Dedifferentiated amniotic fluid mesenchymal stem cell (primary cell): ENCODE measurements around the gene AIG1.
"Not testable (repeated sequence)": the region's sequence is repeated elsewhere in the genome, so short reads cannot be mapped to it uniquely, and the experiment has no call there.

Source experiments
- DNase-seq: peaks from one replicate; pipeline ENCODE4 v3.0.0-alpha.2; 2016; ENCODE audit errors: extremely low spot score

The AIG1 gene

GRCh38 chr6:143165315-143165855, 104.7 kb downstream of the AIG1 start:
- DNase-seq, result no peak

- DNase-seq, result no peak
These were observed 105.6 kb downstream of the AIG1 start for GRCh38 chr6:143166247-143166695.

GRCh38 chr6:143167224-143167623, 106.5 kb downstream of the AIG1 start:
- no peak for DNase-seq

- not testable (repeated sequence) for DNase-seq
These were observed 107.7 kb downstream of the AIG1 start for GRCh38 chr6:143168396-143168816.

- DNase-seq, result no peak
These were observed 108.8 kb downstream of the AIG1 start for GRCh38 chr6:143169440-143169839.

- DNase-seq, result no peak
These were observed 113.8 kb downstream of the AIG1 start for GRCh38 chr6:143174516-143174915.

- DNase-seq, result no peak
These were observed 114.3 kb downstream of the AIG1 start for GRCh38 chr6:143174951-143175350.

- DNase-seq, result peak; percentile 59
These were observed 115.7 kb downstream of the AIG1 start for GRCh38 chr6:143176090-143177021.

GRCh38 chr6:143177706-143178105, 117.0 kb downstream of the AIG1 start:
- no peak for DNase-seq

- DNase-seq, result no peak
These were observed 118.4 kb downstream of the AIG1 start for GRCh38 chr6:143179096-143179495.

- no peak for DNase-seq
These were observed 119.4 kb downstream of the AIG1 start for GRCh38 chr6:143179901-143180612.

- DNase-seq, result no peak
These were observed 120.1 kb downstream of the AIG1 start for GRCh38 chr6:143180826-143181225.

GRCh38 chr6:143183666-143184065, 123.0 kb downstream of the AIG1 start:
- no peak for DNase-seq

- DNase-seq, result no peak
These were observed 124.6 kb downstream of the AIG1 start for GRCh38 chr6:143185288-143185687.

- DNase-seq, result peak; percentile 71
These were observed 126.7 kb downstream of the AIG1 start for GRCh38 chr6:143187238-143187923.

GRCh38 chr6:143188292-143188691, 127.6 kb downstream of the AIG1 start:
- DNase-seq, result no peak

GRCh38 chr6:143191361-143191760, 130.7 kb downstream of the AIG1 start:
- no peak for DNase-seq

GRCh38 chr6:143192766-143193165, 132.1 kb downstream of the AIG1 start:
- no peak for DNase-seq

GRCh38 chr6:143193571-143194094, 132.9 kb downstream of the AIG1 start:
- no peak for DNase-seq

GRCh38 chr6:143194095-143194589, 133.5 kb downstream of the AIG1 start:
- DNase-seq, result no peak

GRCh38 chr6:143195349-143195845, 134.7 kb downstream of the AIG1 start:
- no peak for DNase-seq
